Muscle of arm (tissue), 12 donors: ENCODE results near the gene SLK. TPM values are rescaled to one million over a fixed set of nuclear protein-coding genes. Genes with fewer than 3 reads are reported as not detected.
A peak's percentile ranks its signal among the peaks of the same experiment; 100 is the strongest.

Experiments
- DNase-seq: peaks from one replicate; pipeline ENCODE4 v3.0.0-alpha.2; 2013
- polyA plus RNA-seq, 12 donors: library from polyadenylated mRNA; unstranded; fragments of 120-200 nt; gene quantifications; one replicate each; pipeline ENCODE4 v1.2.1, GENCODE V29; 2013; ENCODE audit not compliant: insufficient read length in 12 of 12

Gene SLK
- polyA plus RNA-seq, 12 donors: 25.5 to 50.0 (median 30.9) TPM; not detected in 1

DNA sequence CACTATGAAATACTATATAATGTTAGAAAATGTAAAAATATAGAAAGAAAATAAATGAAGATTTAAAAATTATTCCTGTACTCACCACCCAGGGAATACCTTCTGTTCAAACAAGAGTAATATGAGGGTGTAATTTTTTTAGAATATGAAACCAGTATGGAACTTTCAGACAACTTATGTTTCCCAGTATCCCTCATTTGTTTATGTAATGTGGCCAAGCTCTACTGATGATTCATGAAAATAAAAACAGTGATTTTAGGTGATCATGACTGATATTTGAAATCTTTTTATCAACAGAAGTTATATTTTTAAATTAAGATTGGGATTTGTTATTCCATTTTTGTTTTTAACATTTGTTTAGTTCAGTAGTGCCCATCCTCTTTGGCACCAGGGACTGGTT lies 18.8 kb downstream of the SLK start:
- no peak for DNase-seq

- no peak for DNase-seq
Measured at GRCh38 chr10:103986360-103986759, 19.4 kb downstream of the SLK start.

DNA sequence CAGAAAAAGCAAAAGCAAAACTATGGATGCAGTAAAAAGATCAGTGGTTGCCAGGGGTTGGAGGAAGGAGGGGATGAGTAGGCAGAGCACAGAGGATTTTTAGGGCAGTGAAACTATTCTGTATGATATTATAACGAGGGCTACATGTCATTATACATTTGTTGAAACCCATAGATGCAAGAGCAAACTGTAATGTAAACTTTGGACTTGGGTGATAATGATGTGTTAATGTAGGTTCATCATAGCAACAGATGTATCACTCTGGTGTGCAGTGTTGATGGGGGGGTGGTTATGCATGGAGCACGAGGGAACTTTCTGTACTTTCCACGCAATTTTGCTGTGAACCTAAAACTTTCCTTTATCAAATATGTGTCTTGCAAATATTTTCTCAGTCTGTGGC lies 23.2 kb downstream of the SLK start:
- no peak for DNase-seq

DNA sequence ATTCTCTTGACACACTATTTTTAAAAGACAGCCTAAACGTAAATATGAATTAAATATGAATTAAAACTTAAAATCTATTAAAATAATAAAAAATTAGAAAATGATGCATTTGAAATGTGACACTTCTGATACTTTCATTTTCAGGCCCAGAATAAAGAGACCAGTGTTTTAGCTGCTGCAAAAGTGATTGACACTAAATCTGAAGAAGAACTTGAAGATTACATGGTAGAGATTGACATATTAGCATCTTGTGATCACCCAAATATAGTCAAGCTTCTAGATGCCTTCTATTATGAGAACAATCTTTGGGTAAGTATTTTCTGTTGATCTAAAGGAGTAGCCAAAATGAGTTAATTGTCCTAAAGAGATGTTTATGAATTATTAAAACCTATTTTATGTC lies 23.6 kb downstream of the SLK start:
- no peak for DNase-seq

GRCh38 chr10:103991393-103992128 lies 24.6 kb downstream of the SLK start:
- no peak for DNase-seq

DNA sequence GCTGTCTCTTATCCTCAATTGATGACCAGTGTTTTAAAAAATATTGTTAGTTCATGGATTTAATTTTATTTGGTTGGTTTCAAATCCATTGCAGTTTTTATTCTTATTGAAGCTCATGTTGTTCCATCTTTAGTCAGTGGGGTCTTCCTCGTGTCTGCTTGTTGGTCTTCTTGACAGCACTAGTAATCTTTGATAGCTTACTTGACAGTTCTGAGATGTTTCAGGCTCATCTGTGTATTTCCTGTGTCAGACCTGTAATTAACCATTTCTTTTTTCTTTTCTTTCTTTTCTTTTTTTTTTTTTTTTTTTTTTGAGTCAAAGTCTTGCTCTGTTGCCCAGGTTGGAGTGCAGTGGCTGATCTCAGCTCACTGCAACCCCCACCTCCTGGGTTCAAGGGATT lies 28.2 kb downstream of the SLK start:
- DNase-seq: no peak

- no peak for DNase-seq
Measured at GRCh38 chr10:103998805-103999204, 31.9 kb downstream of the SLK start.

DNA sequence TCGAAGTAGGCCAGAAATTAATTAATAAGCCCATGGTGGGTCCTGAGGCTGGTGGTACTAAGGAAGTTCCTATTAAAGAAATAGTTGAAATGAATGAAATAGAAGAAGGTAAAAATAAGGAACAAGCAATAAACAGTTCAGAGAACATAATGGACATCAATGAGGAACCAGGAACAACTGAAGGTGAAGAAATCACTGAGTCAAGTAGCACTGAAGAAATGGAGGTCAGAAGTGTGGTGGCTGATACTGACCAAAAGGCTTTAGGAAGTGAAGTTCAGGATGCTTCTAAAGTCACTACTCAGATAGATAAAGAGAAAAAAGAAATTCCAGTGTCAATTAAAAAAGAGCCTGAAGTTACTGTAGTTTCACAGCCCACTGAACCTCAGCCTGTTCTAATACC lies 36.0 kb downstream of the SLK start:
- no peak for DNase-seq

GRCh38 chr10:104005172-104005863 lies 38.4 kb downstream of the SLK start:
- DNase-seq: no peak

GRCh38 chr10:104011904-104012303 lies 45.0 kb downstream of the SLK start:
- DNase-seq: no peak

DNA sequence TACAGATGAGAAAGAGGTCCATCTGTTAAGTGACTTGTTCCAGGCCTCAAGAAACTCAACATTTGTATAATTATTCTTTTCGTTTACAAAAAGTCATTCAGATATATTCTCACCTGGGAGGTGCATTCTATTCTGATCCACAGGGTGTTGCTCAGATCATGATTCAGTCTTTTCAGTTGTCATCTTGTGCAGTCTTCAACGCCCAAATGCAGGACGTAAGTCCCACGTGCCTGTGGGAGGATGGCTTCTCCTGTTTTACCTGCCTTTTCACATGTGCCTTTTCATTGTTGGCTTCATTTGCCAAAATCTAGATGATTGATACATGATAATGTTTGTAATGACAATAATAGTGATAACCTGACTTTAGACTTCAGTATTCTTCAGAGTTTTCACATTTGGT lies 46.5 kb downstream of the SLK start:
- DNase-seq: no peak

GRCh38 chr10:104014176-104014575 lies 47.2 kb downstream of the SLK start:
- no peak for DNase-seq

DNA sequence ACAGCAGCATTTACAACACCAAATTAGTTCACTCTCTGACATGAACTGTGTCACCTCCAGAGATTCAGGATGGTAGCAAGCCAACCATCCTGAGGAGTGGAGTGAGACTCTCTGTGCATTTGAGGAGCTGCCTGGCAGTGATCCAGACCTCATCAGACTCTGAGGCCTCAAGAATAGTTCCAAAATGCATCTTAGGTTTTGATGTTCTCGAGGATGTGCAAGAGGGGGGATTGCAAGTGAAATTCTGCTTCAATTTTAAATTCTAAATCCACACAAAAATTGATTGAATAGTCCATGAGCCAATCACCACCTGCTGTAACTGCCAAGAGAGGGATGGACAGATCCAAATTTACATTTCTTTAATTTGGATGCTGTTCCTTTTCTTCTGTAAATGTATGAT lies 49.7 kb downstream of the SLK start:
- no peak for DNase-seq

DNA sequence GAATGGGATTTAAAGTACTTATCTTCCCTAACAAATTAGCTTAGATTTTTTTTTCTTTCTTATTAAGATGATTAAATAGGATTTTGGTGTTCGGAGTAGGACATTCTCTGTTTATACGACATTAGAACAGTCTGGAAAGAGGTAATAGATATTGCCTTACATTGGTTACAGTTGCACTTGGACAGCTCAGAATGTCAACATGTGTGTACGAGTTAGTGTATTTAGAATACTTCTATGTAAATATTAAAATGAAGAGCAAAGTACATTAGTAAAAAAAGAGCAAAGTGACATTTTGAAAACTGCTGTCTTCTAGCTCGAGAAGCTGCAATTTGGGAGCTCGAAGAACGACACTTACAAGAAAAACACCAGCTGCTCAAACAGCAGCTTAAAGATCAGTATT lies 51.5 kb downstream of the SLK start:
- no peak for DNase-seq

GRCh38 chr10:104020020-104020419 lies 53.1 kb downstream of the SLK start:
- no peak for DNase-seq

GRCh38 chr10:104021246-104021645 lies 54.3 kb downstream of the SLK start:
- DNase-seq: no peak

DNA sequence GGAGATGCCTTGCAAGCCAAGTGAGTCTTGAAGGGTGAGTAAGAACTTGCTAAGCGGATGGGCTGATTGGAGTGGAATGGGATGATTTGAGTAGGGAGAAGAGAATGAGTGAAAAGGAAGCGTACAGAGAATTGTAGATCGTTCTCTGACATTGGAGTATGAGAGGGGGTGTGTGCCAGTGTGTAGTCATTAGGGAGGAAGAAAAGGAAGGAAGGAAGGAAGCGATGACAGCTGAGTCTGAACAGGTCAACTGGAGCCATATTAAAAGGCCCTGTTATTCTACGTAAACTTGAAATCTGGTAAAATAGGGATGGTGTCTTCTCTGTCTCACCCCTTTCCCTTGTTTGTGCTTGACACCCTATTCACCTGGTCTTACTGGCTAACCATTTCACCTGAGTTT lies 55.1 kb downstream of the SLK start:
- DNase-seq: no peak

DNA sequence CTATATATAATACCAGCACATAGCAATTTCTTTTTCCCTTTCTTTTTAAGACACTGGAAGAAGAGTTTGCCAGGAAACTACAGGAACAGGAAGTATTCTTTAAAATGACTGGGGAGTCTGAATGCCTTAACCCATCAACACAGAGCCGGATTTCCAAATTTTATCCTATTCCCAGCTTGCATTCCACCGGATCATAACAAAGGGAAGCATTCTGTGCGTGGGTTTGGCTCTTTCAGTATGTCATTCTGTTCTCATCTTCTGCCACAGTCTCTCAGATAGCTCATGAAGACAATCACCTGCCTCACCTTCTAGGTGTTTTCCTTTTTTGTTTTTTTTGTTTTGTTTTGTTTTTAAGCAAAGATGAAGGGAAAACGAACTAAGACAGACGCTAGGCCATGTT lies 58.6 kb downstream of the SLK start:
- DNase-seq: no peak

DNA sequence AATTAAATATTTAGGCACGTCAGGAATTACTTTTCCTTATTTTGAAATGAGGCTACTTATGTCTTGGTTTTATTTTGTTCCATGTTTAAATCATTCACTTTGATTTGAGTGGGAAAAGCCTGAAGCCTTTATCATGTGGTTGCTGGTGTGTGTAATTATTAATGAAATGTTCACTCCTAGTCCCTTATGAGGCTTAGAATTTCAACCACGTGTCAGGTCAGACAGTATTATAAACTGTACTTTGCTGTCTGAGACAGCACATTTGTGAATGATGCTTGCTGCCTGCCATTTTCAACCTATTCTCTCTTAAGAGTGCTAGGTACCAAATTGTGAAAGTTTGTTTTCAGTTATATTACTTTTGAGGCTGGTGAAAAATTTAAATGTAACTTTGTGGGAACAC lies 59.8 kb downstream of the SLK start:
- no peak for DNase-seq

- DNase-seq: no peak
Measured at GRCh38 chr10:104028146-104028545, 61.2 kb downstream of the SLK start.

DNA sequence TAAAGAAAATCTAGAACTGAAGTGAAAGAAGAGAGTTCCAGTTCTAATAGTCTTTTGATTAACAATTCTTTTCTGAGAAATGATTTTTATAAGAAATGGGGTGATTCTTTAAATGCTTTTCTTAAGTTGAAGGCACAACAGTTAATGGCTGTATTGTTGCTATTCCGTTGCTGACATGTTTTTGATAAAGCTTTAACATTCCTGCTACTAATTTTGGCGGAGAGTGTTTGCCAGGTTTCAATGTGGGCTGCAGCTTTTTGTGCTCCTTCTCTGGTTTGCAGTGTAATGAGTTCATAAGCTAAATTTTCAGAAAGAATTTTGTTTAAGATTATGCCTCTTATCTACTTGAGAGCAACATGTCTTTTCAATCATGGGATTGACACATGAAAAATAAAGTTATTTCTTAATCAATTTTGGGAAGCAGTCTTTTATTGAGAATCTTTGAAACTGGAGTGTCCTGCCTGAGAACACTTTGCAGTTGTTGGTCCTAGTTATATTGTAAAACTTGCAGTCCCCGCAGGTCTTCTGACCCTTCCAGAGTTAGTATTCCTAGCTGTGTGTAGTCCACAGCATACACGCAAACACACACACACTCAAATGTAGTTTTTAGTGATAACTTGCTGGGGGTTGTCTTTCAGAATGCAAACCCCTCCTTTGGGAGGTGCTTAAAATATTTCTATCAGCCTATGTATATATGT lies 62.0 kb downstream of the SLK start:
- no peak for DNase-seq

DNA sequence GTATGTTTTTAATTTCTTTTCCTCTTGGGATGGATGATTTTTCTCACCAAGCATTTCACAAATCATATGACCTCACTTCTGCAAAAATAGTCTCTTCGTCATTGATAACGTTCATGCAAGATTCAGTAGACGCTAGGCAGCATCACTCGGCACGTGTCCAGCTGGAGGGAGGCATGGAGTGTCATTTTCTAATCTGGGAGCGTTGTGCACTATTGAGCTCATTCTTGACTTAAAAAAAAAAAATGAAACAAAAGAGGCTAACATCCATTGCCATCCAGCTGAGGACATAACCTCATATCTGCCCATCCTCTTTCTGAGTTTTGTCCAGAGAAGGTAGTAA lies 62.6 kb downstream of the SLK start:
- peak; percentile 17 for DNase-seq

DNA sequence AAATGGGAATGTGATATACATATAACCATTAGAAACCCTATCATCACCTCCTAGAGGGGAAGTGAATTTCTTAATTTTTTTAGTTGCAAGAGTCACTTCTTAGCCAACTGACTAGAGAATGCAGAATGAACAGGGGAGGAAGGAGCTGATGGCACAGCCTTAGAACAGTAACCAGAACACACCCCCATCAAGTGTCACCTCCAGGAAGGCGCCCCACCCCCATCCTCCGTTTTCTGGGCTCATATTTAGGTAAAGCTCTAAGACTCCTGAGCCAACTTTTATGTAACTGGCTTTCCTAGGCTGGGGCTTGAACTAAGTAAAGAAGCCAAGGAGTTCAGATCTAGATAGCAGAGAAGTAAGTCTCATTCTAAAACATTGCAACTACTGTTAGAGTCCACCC lies 64.7 kb downstream of the SLK start:
- no peak for DNase-seq
